Glomerular endothelial cell (primary cell): ENCODE data around the gene LIPC. TPM values are rescaled to one million over a fixed set of nuclear protein-coding genes. Genes with fewer than 3 reads are reported as not detected.

Source experiments
- DNase-seq: peaks from one replicate; pipeline ENCODE4 v3.0.0-alpha.2; 2011; ENCODE audit warnings: low read depth, low spot score; ENCODE audit errors: extremely low read depth
- total RNA-seq: library from RNA; depleted of rRNA; stranded (reverse); fragments of >200 nt; gene quantifications from 2 replicates; pipeline ENCODE4 v1.2.3, GENCODE V29; 2015

LIPC gene
- total RNA-seq, 1 donor from 2014 or later, result 0.12 TPM

DNA sequence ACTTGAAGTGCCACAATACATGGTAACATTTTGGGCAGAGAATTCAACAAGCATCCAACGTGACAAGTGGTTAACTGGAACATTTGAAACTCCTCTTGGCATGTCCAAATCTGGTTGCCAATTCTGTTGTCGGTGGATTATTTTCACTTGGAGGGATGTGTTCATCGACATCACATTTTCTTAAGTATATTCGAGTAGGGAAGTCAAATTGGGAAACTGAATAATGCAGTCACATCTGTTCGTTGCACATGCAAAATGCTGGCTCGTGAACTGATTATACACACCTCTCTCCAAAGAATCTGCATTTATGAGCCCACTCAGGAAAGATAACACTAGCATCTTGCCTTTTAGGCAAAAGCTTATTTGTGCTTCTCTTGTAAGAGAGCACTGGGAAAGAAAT lies 139.7 kb downstream of the LIPC start:
- DNase-seq, result no peak

GRCh38 chr15:58572521-58572920 lies 140.7 kb downstream of the LIPC start:
- DNase-seq, result no peak

DNA sequence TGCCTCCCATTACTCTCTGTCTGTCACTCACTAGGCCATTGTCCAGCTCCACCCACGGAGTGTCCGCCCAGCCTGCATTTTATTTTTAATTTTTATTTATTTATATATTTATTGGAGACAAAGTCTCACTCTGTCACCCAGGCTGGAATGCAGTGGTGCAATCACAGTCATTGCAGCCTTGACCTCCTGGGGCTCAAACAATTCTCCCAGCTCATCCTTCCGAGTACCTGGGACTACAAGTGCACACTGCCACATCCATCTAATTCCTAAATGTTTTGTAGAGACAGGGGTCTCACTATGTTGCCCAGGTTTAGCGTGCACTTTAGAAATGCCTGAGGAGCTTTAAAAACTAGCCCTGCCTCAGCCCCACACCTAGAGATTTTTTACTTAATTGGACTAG lies 141.5 kb downstream of the LIPC start:
- no peak for DNase-seq

GRCh38 chr15:58574631-58575030 lies 142.8 kb downstream of the LIPC start:
- no peak for DNase-seq

DNA sequence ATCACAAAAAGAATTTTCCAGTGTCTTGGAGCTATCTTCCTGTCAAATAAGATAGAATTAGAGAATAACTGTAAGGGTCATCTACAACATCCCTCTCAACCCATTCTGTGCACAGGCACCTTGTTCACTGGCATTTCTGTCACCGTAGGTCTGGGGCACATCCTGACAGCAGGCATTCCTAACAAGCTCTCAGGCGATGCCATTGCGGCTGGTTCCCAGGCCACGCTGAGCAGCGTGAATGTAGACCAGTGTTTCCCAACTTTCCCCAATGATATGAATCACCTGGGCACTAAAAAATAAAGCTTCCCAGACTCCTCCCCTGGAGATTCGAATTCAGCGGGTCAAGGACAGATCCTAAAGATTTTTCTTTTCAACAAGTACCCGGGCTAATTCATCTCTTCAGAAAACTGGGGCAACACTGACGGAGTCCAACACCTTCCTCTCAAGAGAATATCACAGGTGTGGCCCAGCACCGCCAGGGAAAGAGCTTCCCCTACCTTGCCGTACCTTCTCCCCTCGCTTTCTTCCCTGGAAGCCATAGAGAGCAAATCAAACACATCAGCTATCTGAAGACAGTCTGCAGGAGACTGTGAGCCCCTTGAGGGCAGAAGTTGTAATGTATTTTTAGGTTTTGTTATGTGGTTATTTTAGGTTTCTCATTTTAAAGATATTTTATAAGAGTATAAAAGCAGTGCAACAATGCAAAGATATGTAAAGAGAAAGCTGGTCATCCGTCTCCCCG lies 143.4 kb downstream of the LIPC start:
- DNase-seq, result no peak

- no peak for DNase-seq
Observed at GRCh38 chr15:58576657-58577056, 144.9 kb downstream of the LIPC start.

- DNase-seq, result no peak
Observed at GRCh38 chr15:58582160-58582559, 150.4 kb downstream of the LIPC start.

- DNase-seq, result no peak
Observed at GRCh38 chr15:58583171-58583908, 151.5 kb downstream of the LIPC start.

- DNase-seq, result no peak
Observed at GRCh38 chr15:58584789-58585461, 153.1 kb downstream of the LIPC start.

DNA sequence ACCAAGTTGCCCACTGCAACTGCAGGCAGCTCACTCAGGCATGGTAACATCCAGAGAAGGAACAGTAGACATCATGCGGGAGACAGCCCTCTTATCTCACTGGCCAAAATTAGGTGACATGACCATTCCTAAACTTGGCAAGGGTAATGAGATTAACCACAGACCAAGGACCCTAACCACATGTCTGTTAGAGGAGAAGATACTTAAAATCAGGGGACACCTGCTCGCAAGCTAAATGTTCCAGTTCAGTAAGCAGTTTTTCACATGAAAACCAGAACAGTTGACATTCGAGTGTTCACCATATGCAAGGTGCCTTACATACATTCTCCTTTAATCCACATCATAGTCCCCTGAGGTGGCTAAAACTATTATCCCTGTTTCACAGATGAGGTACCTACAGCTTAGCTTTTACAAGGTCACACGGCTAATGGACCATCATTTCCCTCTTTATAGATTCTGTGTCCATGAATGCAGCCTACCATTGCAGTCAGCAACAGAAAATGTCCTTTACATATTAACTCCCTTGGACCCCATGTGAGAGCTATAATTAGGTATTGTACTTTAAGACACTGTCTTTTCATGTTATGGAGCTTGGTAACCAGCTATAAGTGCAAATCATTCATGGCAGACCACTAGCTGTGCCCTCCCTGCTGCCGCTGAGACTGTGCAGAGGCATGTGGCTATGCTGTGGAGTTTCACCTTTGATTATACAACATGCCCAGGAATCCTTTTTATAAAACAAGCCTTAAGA lies 154.1 kb downstream of the LIPC start:
- DNase-seq, result no peak

GRCh38 chr15:58587486-58587885 lies 155.7 kb downstream of the LIPC start:
- DNase-seq, result no peak

GRCh38 chr15:58588096-58588495 lies 156.3 kb downstream of the LIPC start:
- DNase-seq, result no peak

DNA sequence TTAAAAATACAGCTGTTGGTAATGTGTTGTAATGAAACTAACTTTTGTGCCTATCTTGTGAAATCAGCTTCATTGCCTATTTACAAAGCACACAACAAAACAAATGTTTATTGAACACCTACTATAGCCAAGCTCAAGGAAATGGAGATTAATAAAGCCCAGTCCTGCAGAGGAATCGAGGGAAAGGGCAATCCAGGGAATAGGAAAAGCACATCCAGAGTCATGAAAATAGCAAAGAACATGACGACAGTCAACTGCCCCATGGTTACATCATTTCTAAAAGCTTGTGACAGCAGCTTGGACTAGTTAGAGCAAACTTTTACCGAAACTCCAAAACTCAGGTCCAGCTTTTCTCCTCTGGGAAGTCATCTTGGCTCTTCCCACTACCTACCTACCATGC lies 157.3 kb downstream of the LIPC start:
- no peak for DNase-seq

GRCh38 chr15:58590236-58590635 lies 158.4 kb downstream of the LIPC start:
- DNase-seq, result no peak

- no peak for DNase-seq
Observed at GRCh38 chr15:58590926-58591325, 159.1 kb downstream of the LIPC start.

- no peak for DNase-seq
Observed at GRCh38 chr15:58593870-58594269, 162.1 kb downstream of the LIPC start.

DNA sequence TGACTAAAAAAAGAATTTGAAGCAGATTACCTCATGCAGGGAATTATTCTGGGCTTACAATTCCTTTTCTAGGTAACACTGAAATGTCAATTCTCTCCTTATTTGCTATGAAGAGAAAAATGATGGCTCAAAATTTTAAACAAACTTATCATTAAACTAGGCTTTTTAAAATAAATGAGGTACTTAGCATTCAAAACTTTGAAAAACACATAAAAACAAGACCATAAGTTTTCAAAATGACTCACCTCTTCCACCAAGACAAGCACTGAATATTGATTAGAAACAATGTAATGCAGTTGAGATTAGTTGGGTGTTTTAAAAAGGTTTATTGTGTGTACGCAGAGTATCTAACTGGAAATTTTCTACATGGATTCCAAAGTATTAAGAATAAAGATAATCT lies 163.1 kb downstream of the LIPC start:
- no peak for DNase-seq

DNA sequence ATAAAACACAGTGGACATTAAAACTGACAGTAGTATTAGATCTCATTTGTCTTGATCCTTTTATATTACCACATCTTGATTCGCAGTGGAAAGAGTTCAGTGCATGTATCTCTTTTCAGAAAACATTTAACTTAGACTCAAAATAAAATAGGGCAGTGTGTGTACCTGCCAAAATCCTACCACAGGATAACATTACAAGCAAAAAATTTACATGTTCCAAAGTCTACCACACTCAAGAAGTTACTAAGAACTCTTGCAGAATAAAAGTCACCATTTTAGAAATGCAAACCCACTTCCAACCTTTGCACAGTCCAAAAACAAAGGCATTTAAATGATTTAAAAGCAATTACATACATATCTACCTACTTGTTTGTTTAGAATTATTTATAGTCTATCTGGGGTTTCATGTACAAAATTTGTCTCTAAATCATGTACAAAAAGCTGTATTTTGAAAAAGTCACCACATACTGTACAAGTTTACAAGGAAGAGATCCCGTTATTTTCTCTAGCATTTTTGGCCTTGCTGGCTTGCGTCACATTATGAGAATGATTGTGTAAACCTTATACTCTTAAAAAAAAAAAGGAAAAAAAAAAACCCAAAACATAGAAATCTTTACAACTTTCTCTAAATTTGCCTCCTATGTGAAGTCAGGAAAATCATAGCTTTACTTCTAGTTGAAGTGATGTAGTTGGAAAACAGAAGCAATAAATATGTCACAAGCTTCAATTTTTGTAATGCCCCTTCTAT lies 163.9 kb downstream of the LIPC start:
- DNase-seq, result no peak

DNA sequence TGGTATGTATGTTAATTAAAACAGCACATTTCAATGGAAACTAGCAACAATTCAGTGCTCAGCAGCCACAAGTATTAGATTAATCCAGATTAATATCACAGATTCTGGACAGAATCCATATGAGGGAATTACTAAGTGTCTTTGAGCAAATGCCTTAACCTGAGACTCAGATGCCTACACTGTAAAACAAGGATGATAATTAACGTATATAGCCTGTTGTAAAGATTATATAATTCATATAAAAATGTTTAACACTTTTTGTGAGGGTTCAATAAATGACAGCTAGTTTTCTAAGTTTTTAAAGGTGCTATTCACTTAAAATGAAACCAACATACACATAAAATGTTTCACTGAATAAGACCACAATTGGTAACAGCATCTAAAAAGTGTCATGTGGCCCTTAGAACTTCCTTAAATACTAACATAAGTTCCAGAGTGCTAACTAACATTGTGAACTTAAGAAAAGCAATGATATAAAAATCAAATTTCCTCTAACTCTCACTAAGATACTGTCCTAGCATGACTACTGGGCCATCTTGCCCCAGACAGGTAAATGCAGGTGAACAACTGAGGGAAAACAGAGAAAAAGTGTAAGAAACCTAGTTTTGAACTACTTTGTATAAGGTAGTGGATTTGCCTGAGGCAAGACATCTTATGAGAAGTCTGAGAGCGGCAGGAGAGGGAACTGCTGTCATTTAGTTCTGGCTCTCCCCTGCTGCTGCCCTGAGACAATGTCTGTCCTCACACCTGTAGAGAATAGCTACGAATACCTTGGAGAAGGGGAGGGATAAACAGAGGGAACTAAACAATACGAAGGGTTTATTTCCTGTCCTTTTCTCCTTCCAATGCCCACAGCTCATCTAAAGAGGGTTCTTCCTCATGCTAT lies 166.4 kb downstream of the LIPC start:
- no peak for DNase-seq
